ENCODE results near the gene SLC35A3.

GRCh38 chr1:100009458-100009857 is 39.7 kb downstream of the SLC35A3 start:
- TF ChIP-seq POLR2AphosphoS5 (IDR thresholded peaks at IDR 0.05) (no peak), CTCF (IDR thresholded peaks at IDR 0.05) (no peak), EP300 (IDR thresholded peaks at IDR 0.05) (no peak)

Data from stomach (tissue), 4 donors.